ENCODE results near the gene SSB. TPM values are rescaled to one million over a fixed set of nuclear protein-coding genes. Genes with fewer than 3 reads are reported as not detected.

SSB gene
- total and polyA plus RNA-seq, 2 of the 4 experiments (the other 2 are of a cell fraction), result 41.2 to 75.5 TPM

DNA sequence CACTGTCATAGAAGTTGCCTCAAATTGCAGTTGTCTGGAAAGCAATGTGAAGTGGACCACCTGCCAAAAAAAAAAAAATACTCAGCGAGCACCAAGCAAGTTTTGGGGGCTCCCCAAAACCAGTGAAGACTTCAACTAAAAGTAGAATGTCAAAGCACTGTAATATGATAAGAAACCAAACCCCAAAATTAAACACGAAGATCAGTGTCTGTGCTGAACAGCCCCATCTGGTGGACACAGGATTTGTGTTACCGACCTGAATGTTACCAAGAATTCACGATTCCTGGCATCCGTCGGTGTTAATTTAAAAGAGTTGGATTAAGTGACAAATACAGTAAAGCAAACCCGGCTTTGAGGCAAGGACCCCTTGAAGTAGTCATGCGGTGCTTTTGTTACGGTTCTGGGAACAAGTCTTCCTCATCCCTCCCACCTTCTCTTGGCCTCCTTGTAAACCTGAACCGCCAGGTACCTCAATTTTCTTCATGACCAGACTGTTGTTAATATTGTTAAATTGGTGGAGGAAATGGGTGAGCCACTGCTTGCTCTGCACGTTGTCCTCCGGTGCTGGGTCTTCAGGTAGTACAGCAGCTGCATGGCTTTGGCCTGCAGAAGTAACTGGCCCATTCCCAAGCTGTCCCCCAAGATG, 31.3 kb upstream of the SSB start:
- Histone ChIP-seq H3K9ac (ENCODE audit: low read depth, low read length) (no peak overlapping the region), H3K4me1 (ENCODE audit: control insufficient read depth, insufficient read depth, low read length) (no peaks in the 10 kb centered on the region), H2AFZ (replicated peaks; ENCODE audit: low read length, poor library complexity) (no peak overlapping the region), H3K4me2 (ENCODE audit: low read depth, low read length) (no peak overlapping the region), H3K36me3 (ENCODE audit: control insufficient read depth, insufficient read depth, low read length) (no peaks in the 10 kb centered on the region), H2BK20ac (ENCODE audit: low read depth, low read length) (no peak overlapping the region), H3K14ac (replicated peaks; ENCODE audit: low read depth, low read length) (no peak overlapping the region), H2BK5ac (ENCODE audit: low read depth, low read length, poor library complexity, severe bottlenecking) (no peak overlapping the region), H3K9me3 (ENCODE audit: control insufficient read depth, insufficient read depth, low read length) (peaks cover 2% of the 10 kb centered on the region; the same call in 1 of the 2 replicates), H4K5ac (ENCODE audit: low read depth, low read length) (no peak overlapping the region), H3K9me1 (ENCODE audit: insufficient read depth, low read length) (no peaks in the 10 kb centered on the region), H3K4me3 (ENCODE audit: insufficient read depth, low read depth, low read length) (no peak overlapping the region), H3K18ac (ENCODE audit: low read depth, low read length) (no peak overlapping the region), H2BK120ac (ENCODE audit: low read depth, low read length) (no peak overlapping the region; the same call in 1 of the 2 replicates), H3K27ac (ENCODE audit: insufficient read depth, low read length) (no peak overlapping the region), H4K20me1 (ENCODE audit: insufficient read depth, low read length) (no peaks in the 10 kb centered on the region), H3K79me1 (ENCODE audit: low read depth in 1 of 2, low read length in 2 of 2) (no peaks in the 10 kb centered on the region), H2AK9ac (replicated peaks; ENCODE audit: low read depth, low read length, poor library complexity) (peak overlapping the region; percentile 85), H4K91ac (ENCODE audit: insufficient read depth, low read depth, low read length) (no peak overlapping the region), H3K23ac (ENCODE audit: low read depth, low read length) (no peak overlapping the region), H2BK15ac (ENCODE audit: low read depth, low read length) (no peak overlapping the region), H4K8ac (ENCODE audit: low read depth in 2 of 2, low read length in 2 of 2) (no peak overlapping the region), H3K4ac (ENCODE audit: low read depth, low read length) (no peak overlapping the region), H3K27me3 (ENCODE audit: control insufficient read depth, insufficient read depth, low read length) (peaks cover 10% of the 10 kb centered on the region), H2AK5ac (ENCODE audit: low read depth, low read length) (no peak overlapping the region), H3K56ac (ENCODE audit: extremely low read depth, insufficient read depth, low read length) (no peak overlapping the region)
- peak; percentile 64 for DNase-seq
- ChIA-PET POLR2A (ENCODE audit: unreplicated experiment) (no interaction called here), CTCF (no interaction called here)
- dilution Hi-C loops (cut with HindIII; ENCODE audit: low sequenced_read_pairs, unreplicated experiment), result no loop called here
- TF ChIP-seq, protein P1, sequence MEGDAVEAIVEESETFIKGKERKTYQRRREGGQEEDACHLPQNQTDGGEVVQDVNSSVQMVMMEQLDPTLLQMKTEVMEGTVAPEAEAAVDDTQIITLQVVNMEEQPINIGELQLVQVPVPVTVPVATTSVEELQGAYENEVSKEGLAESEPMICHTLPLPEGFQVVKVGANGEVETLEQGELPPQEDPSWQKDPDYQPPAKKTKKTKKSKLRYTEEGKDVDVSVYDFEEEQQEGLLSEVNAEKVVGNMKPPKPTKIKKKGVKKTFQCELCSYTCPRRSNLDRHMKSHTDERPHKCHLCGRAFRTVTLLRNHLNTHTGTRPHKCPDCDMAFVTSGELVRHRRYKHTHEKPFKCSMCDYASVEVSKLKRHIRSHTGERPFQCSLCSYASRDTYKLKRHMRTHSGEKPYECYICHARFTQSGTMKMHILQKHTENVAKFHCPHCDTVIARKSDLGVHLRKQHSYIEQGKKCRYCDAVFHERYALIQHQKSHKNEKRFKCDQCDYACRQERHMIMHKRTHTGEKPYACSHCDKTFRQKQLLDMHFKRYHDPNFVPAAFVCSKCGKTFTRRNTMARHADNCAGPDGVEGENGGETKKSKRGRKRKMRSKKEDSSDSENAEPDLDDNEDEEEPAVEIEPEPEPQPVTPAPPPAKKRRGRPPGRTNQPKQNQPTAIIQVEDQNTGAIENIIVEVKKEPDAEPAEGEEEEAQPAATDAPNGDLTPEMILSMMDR (conservative IDR thresholded peaks at IDR 0.05; ENCODE audit: low read depth, low read length), result peak; percentile 68
- TF ChIP-seq RFX5 (IDR thresholded peaks at IDR 0.05; ENCODE audit: low read depth, low read length) (no peak), BHLHE40 (IDR thresholded peaks at IDR 0.05; ENCODE audit: low read depth, low read length) (no peak), SMC3 (IDR thresholded peaks at IDR 0.05; ENCODE audit: low read depth, low read length) (peak; percentile 70), RAD21 (IDR thresholded peaks at IDR 0.05; ENCODE audit: low read length) (peak; percentile 65), RCOR1 (IDR thresholded peaks at IDR 0.05; ENCODE audit: insufficient replicate concordance, low read length) (no peak), CHD1 (IDR thresholded peaks at IDR 0.05; ENCODE audit: low read depth, low read length) (no peak), MXI1 (IDR thresholded peaks at IDR 0.05; ENCODE audit: borderline replicate concordance, low read depth, low read length) (no peak)
- 10% methylated on average over 2 of the region's 12 CpGs; no CpG with 5 or more reads in 1 of the 2 experiments for WGBS, 2 experiments (ENCODE audit: extremely low coverage in 2 of 2, insufficient read length in 1 of 2)
- intact Hi-C loops (cut with micrococcal nuclease), result no loop called here
- BruUV-seq (replicated peaks), result no TSS peak
- in situ Hi-C loops (cut with MboI; ENCODE audit: low sequenced_read_pairs), result no loop called here
- ATAC-seq (ENCODE audit: low read depth), result peak; percentile 75

Data from IMR-90 (cell line).